ENCODE data around the gene SLITRK1.

The SLITRK1 gene

GRCh38 chr13:83905641-83906040, 23.4 kb upstream of the SLITRK1 start:
- TF ChIP-seq, protein P1, sequence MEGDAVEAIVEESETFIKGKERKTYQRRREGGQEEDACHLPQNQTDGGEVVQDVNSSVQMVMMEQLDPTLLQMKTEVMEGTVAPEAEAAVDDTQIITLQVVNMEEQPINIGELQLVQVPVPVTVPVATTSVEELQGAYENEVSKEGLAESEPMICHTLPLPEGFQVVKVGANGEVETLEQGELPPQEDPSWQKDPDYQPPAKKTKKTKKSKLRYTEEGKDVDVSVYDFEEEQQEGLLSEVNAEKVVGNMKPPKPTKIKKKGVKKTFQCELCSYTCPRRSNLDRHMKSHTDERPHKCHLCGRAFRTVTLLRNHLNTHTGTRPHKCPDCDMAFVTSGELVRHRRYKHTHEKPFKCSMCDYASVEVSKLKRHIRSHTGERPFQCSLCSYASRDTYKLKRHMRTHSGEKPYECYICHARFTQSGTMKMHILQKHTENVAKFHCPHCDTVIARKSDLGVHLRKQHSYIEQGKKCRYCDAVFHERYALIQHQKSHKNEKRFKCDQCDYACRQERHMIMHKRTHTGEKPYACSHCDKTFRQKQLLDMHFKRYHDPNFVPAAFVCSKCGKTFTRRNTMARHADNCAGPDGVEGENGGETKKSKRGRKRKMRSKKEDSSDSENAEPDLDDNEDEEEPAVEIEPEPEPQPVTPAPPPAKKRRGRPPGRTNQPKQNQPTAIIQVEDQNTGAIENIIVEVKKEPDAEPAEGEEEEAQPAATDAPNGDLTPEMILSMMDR (conservative IDR thresholded peaks at IDR 0.05; ENCODE audit: control insufficient read depth, insufficient read depth, low read depth, low read length), result no peak

GRCh38 chr13:83895994-83896580, 13.8 kb upstream of the SLITRK1 start:
- TF ChIP-seq, protein P1 (conservative IDR thresholded peaks at IDR 0.05; ENCODE audit: control insufficient read depth, insufficient read depth, low read depth, low read length), result no peak
- peak; percentile 55 for DNase-seq (ENCODE audit: low read depth)
- H3K4me3 ChIP-seq (ENCODE audit: control insufficient read depth, low read depth, low read length), result no peak overlapping the region

More at GRCh38 chr13:83905641-83906040, 23.4 kb upstream of the SLITRK1 start:
- no peak overlapping the region for H3K4me3 ChIP-seq (ENCODE audit: control insufficient read depth, low read depth, low read length)
- DNase-seq (ENCODE audit: low read depth), result no peak

GRCh38 chr13:83890358-83890757, 8.1 kb upstream of the SLITRK1 start:
- TF ChIP-seq, protein P1 (conservative IDR thresholded peaks at IDR 0.05; ENCODE audit: control insufficient read depth, insufficient read depth, low read depth, low read length), result no peak
- DNase-seq (ENCODE audit: low read depth), result no peak
- H3K4me3 ChIP-seq (ENCODE audit: control insufficient read depth, low read depth, low read length), result no peak overlapping the region

- TF ChIP-seq, protein P1 (conservative IDR thresholded peaks at IDR 0.05; ENCODE audit: control insufficient read depth, insufficient read depth, low read depth, low read length), result no peak
- H3K4me3 ChIP-seq (ENCODE audit: control insufficient read depth, low read depth, low read length), result no peak overlapping the region
- DNase-seq (ENCODE audit: low read depth), result peak; percentile 7
Observed at GRCh38 chr13:83884141-83884540, 1.9 kb upstream of the SLITRK1 start.

- no peak overlapping the region for H3K4me3 ChIP-seq (ENCODE audit: control insufficient read depth, low read depth, low read length)
- TF ChIP-seq, protein P1 (conservative IDR thresholded peaks at IDR 0.05; ENCODE audit: control insufficient read depth, insufficient read depth, low read depth, low read length), result no peak
- no peak for DNase-seq (ENCODE audit: low read depth)
Observed at GRCh38 chr13:83883061-83883523, 818 bp upstream of the SLITRK1 start.

- no peak for DNase-seq (ENCODE audit: low read depth)
- no peak overlapping the region for H3K4me3 ChIP-seq (ENCODE audit: control insufficient read depth, low read depth, low read length)
- TF ChIP-seq, protein P1 (conservative IDR thresholded peaks at IDR 0.05; ENCODE audit: control insufficient read depth, insufficient read depth, low read depth, low read length), result no peak
Observed at GRCh38 chr13:83882606-83882959, 309 bp upstream of the SLITRK1 start.
